Keratinocyte (primary cell): ENCODE measurements around the gene ZBTB20. TPM values are rescaled to one million over a fixed set of nuclear protein-coding genes. Genes with fewer than 3 reads are reported as not detected.

Experiments used
- DNase-seq: peaks from one replicate; pipeline ENCODE4 v3.0.0-alpha.2; 2011; ENCODE audit warnings: low read depth, missing footprints, low spot score
- FAIRE-seq: peaks from 2 replicates; lab custom pipeline; 2011; peaks lifted over from hg19 to GRCh38; lab: Jason Lieb, UNC
- H2AFZ ChIP-seq: 2 replicates; pipeline ENCODE4 v1.6.0; 2012; ENCODE audit warnings: low read length, control low read depth, inconsistent platforms; ENCODE audit not compliant: control insufficient read depth
- H3K27ac ChIP-seq: 2 replicates; pipeline ENCODE4 v1.5.1; 2011; ENCODE audit warnings: low read length; ENCODE audit not compliant: control insufficient read depth, insufficient read depth
- H3K27me3 ChIP-seq: 3 replicates; pipeline ENCODE4 v1.6.0; 2011; ENCODE audit warnings: low read length; ENCODE audit not compliant: control insufficient read depth, insufficient read depth; ENCODE audit errors: extremely low read depth
- H3K36me3 ChIP-seq, 2 experiments: 2 replicates in 1 of 2; 3 replicates in 1 of 2; pipeline ENCODE4 v1.5.1; 2011; ENCODE audit warnings: low read length in 2 of 2, mild to moderate bottlenecking in 1 of 2; ENCODE audit not compliant: control insufficient read depth in 2 of 2, insufficient read depth in 2 of 2; ENCODE audit errors: extremely low read depth in 1 of 2
- H3K4me1 ChIP-seq: 3 replicates; pipeline ENCODE4 v1.5.1; 2011; ENCODE audit warnings: low read length; ENCODE audit not compliant: control insufficient read depth, insufficient read depth; ENCODE audit errors: extremely low read depth
- H3K4me2 ChIP-seq: 3 replicates; pipeline ENCODE4 v1.6.0; 2011; ENCODE audit warnings: low read depth, low read length; ENCODE audit not compliant: control insufficient read depth, insufficient read depth; ENCODE audit errors: extremely low read depth
- H3K4me3 ChIP-seq, 3 experiments: fragments of 200-600 bp in 1 of 3; sonication (generic) in 1 of 3; 2 replicates in 2 of 3; 3 replicates in 1 of 3; pipeline ENCODE4 v1.5.1; 2011 to 2016; ENCODE audit warnings: low read length in 3 of 3, mild to moderate bottlenecking in 3 of 3, control low read depth in 2 of 3, inconsistent platforms in 1 of 3, low read depth in 1 of 3, mixed read lengths in 1 of 3, mixed run types in 1 of 3, moderate library complexity in 1 of 3; ENCODE audit not compliant: control insufficient read depth in 2 of 3, insufficient read depth in 2 of 3; ENCODE audit errors: extremely low read depth in 1 of 3
- H3K79me2 ChIP-seq: 2 replicates; pipeline ENCODE4 v1.6.0; 2012; ENCODE audit warnings: low read length; ENCODE audit not compliant: control insufficient read depth, insufficient read depth
- H3K9ac ChIP-seq: 3 replicates; pipeline ENCODE4 v1.6.0; 2011; ENCODE audit warnings: low read length; ENCODE audit not compliant: control insufficient read depth, insufficient read depth; ENCODE audit errors: extremely low read depth
- H3K9me1 ChIP-seq: 3 replicates; pipeline ENCODE4 v1.6.0; 2011; ENCODE audit warnings: low read length; ENCODE audit not compliant: control insufficient read depth, insufficient read depth; ENCODE audit errors: extremely low read depth
- H3K9me3 ChIP-seq: 2 replicates; pipeline ENCODE4 v1.5.1; 2012; ENCODE audit warnings: low read depth, low read length; ENCODE audit not compliant: control insufficient read depth
- H4K20me1 ChIP-seq: 3 replicates; pipeline ENCODE4 v1.6.0; 2011; ENCODE audit warnings: low read length; ENCODE audit not compliant: control insufficient read depth, insufficient read depth; ENCODE audit errors: extremely low read depth
- EZH2 ChIP-seq: IDR thresholded peaks from one replicate; pipeline ENCODE4 v1.6.1; 2012; ENCODE audit warnings: inconsistent platforms, mild to moderate bottlenecking, low read length, moderate library complexity
- dilution Hi-C: fragments of 300-500 bp; cut with MboI; formaldehyde crosslinking; loops from one replicate; pipeline ENCODE4 v1.7.0; 2020; ENCODE audit warnings: low sequenced_read_pairs; ENCODE audit not compliant: extremely low pct_ligation_motif_present
- polyA plus RNA-seq, 5 experiments: library from polyadenylated mRNA; depleted of rRNA in 3 of 5; stranded (reverse) in 3 of 5; stranded (forward) in 1 of 5; unstranded in 1 of 5; fragments of >200 nt; gene quantifications; 1 replicate in 1 of 5; 2 replicates in 3 of 5; 3 replicates in 1 of 5; pipeline versions ENCODE4 v1.2.1 to v1.2.3, GENCODE V29; 2011 to 2012; ENCODE audit warnings: missing spikeins in 2 of 5, low read depth in 1 of 5, low replicate concordance in 1 of 5
- TF ChIP-seq, protein P1 (sequence below), 3 experiments: IDR thresholded peaks in 1 of 3; conservative IDR thresholded peaks in 1 of 3; optimal IDR thresholded peaks in 1 of 3; 2 replicates in 2 of 3; 3 replicates in 1 of 3; pipeline versions ENCODE3 to v1.5.1; 2011; ENCODE audit warnings: low read length in 3 of 3, mild to moderate bottlenecking in 3 of 3, moderate library complexity in 2 of 3, control low read depth in 1 of 3, inconsistent platforms in 1 of 3; ENCODE audit not compliant: insufficient read depth in 2 of 3; ENCODE audit errors: extremely low read depth in 1 of 3

ZBTB20 gene
- polyA plus RNA-seq, 1 donor (not counting 4 experiments of a cell fraction or from before 2014, with no cell fraction given) = 0.52 TPM

DNA sequence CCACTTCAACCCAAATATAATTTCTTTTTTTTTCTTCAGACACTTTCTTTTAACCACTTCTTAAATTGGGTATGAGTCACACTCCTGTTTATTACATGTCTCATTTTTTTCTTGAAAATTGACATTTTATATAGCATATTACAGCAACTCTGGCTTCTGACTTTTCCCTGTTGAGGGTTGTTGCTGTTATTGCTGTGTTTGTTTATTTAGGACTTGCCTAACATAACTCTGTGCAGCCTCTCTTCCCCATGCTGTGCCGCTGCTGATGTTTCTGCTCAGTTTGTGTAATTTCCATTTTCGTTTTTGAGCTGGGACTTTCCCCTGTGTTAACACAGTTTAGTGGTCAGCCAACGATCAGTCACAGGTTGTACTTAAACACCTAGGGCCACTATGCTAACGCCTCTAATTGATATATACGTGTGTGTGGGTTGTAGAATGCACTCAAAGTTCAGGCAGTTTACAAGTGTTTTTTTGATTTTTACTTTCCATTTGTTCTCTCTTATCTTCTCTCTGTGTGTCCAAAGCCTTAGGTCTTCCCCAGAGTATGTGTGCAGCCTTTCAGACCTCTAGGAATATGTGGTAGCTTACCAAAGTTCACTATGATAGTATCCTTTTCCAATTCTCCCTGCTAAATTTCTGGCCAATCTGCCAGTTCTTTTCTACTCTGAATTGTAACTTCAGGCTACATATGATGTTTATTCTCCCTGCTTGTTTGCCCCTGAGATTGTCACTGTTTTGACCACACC is 337.2 kb downstream of the ZBTB20 start:
- FAIRE-seq = no peak
- H4K20me1 ChIP-seq = no peaks in the 10 kb centered on the region
- dilution Hi-C loops = no loop called here
- H3K27ac ChIP-seq = no peak overlapping the region
- H3K79me2 ChIP-seq = no peaks in the 10 kb centered on the region
- H3K4me1 ChIP-seq = no peaks in the 10 kb centered on the region
- TF ChIP-seq EZH2 = no peak
- TF ChIP-seq, protein P1, sequence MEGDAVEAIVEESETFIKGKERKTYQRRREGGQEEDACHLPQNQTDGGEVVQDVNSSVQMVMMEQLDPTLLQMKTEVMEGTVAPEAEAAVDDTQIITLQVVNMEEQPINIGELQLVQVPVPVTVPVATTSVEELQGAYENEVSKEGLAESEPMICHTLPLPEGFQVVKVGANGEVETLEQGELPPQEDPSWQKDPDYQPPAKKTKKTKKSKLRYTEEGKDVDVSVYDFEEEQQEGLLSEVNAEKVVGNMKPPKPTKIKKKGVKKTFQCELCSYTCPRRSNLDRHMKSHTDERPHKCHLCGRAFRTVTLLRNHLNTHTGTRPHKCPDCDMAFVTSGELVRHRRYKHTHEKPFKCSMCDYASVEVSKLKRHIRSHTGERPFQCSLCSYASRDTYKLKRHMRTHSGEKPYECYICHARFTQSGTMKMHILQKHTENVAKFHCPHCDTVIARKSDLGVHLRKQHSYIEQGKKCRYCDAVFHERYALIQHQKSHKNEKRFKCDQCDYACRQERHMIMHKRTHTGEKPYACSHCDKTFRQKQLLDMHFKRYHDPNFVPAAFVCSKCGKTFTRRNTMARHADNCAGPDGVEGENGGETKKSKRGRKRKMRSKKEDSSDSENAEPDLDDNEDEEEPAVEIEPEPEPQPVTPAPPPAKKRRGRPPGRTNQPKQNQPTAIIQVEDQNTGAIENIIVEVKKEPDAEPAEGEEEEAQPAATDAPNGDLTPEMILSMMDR (optimal IDR thresholded peaks at IDR 0.05 in 1 of 3, IDR thresholded peaks at IDR 0.05 in 1 of 3, conservative IDR thresholded peaks at IDR 0.05 in 1 of 3; ENCODE audit: extremely low read depth in 1 of 3, insufficient read depth in 2 of 3, low read length in 3 of 3) = no peak
- no peak for DNase-seq
- no peaks in the 10 kb centered on the region for H3K9me3 ChIP-seq
- H3K9ac ChIP-seq = no peak overlapping the region
- H3K4me3 ChIP-seq = no peak overlapping the region
- no peaks in the 10 kb centered on the region for H3K36me3 ChIP-seq
- H2AFZ ChIP-seq = no peak overlapping the region
- no peaks in the 10 kb centered on the region for H3K27me3 ChIP-seq
- H3K9me1 ChIP-seq = no peaks in the 10 kb centered on the region
- H3K4me2 ChIP-seq = no peak overlapping the region

DNA sequence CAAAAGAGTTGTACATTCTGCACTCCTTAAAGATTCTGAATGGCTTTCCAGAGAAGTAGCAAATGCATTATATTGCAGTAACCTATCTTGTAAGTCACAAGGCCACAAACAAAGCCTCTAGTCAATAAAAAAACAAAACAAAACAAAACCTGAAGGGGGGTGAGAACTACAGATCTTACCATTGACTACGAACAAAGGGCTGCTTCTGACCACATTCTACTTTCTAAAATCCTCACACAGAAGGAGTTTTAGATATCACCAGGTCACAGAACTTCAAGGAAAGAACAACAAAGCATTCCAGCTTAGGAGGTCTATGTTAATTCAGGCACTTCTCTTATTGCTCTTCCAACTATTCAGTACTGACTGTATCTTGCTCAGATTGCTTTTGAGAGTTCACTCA is 343.0 kb downstream of the ZBTB20 start:
- Histone ChIP-seq H3K9me3 (no peaks in the 10 kb centered on the region), H3K9ac (no peak overlapping the region), H3K4me3 (no peak overlapping the region), H4K20me1 (no peaks in the 10 kb centered on the region), H3K27ac (no peak overlapping the region), H3K4me1 (no peaks in the 10 kb centered on the region), H3K4me2 (no peak overlapping the region), H3K27me3 (no peaks in the 10 kb centered on the region), H2AFZ (no peak overlapping the region), H3K79me2 (no peaks in the 10 kb centered on the region), H3K9me1 (no peaks in the 10 kb centered on the region), H3K36me3 (no peaks in the 10 kb centered on the region)
- no peak for TF ChIP-seq EZH2
- TF ChIP-seq, protein P1 (optimal IDR thresholded peaks at IDR 0.05 in 1 of 3, IDR thresholded peaks at IDR 0.05 in 1 of 3, conservative IDR thresholded peaks at IDR 0.05 in 1 of 3; ENCODE audit: extremely low read depth in 1 of 3, insufficient read depth in 2 of 3, low read length in 3 of 3) = no peak
- DNase-seq (no peak), FAIRE-seq (no peak)
- dilution Hi-C loops = no loop called here
